Measurements from ENCODE around the gene OR10H5.
"Not testable (repeated sequence)": the region's sequence is repeated elsewhere in the genome, so short reads cannot be mapped to it uniquely, and the experiment has no call there.

OR10H5 gene

GRCh38 chr19:15812060-15812722, 24.7 kb downstream of the OR10H5 start:
- DNase-seq = no peak

GRCh38 chr19:15813916-15814315, 26.5 kb downstream of the OR10H5 start:
- no peak for DNase-seq

GRCh38 chr19:15815306-15815705, 27.8 kb downstream of the OR10H5 start, which contains the start of gene OR10H1:
OR10H1 (minus strand) TSS chr19:15815664; CDS start chr19:15808037, 7,627 bp downstream.
- no peak for DNase-seq

- DNase-seq = no peak
Measured at GRCh38 chr19:15820646-15821045, 33.2 kb downstream of the OR10H5 start.

- DNase-seq = no peak
Measured at GRCh38 chr19:15825753-15826152, 38.3 kb downstream of the OR10H5 start.

DNA sequence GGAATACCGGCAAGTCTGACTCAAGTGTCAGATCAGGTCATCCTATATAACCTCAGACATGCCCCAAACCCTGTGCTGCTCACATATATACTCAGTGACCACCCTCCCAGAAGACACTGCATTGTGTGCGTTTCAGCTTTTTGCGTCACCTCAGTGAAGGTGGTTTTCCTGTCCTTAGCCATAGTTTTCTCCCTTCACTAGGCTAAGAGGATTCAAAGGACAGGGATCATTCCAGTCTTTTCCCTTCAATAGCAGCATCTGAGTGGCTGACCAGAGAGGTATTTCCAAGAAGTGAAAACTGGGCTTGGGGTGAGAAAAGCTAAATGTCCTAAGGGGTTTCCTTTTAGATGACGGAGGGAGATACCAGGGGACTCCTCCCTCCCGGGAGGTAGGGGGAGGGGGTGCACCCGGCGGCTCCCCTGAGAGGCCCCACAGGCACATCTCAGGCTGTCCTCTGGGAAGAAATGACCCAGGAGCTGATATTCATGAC, 40.7 kb downstream of the OR10H5 start:
- DNase-seq = no peak

GRCh38 chr19:15828611-15829305, 41.3 kb downstream of the OR10H5 start:
- not testable (repeated sequence) for DNase-seq

DNA sequence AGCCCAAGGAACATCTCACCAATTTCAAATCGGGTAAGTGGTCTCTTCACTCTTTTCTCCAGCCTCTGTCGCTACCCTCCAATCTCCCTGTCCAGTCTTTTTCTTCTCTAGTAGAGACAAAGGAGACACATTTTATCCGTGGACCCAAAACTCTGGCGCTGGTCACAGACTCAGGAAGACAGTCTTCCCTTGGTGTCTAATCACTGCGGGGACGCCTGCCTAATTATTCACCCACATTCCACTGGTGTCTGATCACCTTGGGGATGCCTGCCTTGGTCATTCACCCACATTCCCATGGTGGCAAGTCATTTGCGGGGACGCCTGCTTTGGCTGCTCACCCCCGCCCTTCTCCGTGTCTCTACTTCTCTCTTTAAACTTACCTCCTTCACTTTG, 41.8 kb downstream of the OR10H5 start:
- DNase-seq = no peak

DNA sequence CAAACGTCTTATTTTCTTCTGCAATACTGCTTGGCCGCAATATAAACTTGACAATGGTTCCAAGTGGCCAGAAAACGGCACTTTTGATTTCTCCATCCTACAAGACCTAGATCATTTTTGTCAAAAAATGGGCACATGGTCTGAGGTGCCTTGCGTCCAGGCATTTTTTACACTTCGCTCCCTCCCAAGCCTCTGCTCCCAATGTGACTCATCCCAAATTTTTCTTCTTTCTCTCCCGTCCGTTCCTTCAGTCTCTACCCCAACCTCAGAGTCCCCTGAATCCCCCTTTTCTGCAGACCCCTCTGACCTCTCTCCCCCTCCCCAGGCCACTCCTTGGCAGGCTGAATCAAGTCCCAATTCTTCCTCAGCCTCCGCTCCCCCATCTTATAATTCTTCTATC, 42.3 kb downstream of the OR10H5 start:
- no peak for DNase-seq

DNA sequence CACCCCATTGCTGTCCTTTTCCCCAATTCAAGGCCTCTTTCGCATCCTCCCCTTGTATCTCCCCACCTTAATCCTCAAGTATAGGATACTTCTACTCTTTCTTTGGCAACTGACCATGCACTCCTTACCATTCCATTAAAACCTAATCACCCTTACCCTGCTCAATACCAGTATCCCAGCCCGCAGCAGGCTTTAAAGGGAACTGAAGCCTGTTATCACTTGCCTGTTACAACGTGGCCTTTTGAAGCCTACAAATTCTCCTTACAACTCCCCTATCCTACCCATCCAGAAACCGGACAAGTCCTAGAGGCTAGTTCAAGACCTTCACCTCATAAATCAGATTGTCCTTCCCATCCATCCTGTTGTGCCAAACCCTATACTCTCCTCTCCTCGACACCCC, 44.2 kb downstream of the OR10H5 start:
- no peak for DNase-seq

- DNase-seq = not testable (repeated sequence)
Measured at GRCh38 chr19:15834232-15834631, 46.8 kb downstream of the OR10H5 start.

- not testable (repeated sequence) for DNase-seq
Measured at GRCh38 chr19:15835565-15836329, 48.3 kb downstream of the OR10H5 start.

DNA sequence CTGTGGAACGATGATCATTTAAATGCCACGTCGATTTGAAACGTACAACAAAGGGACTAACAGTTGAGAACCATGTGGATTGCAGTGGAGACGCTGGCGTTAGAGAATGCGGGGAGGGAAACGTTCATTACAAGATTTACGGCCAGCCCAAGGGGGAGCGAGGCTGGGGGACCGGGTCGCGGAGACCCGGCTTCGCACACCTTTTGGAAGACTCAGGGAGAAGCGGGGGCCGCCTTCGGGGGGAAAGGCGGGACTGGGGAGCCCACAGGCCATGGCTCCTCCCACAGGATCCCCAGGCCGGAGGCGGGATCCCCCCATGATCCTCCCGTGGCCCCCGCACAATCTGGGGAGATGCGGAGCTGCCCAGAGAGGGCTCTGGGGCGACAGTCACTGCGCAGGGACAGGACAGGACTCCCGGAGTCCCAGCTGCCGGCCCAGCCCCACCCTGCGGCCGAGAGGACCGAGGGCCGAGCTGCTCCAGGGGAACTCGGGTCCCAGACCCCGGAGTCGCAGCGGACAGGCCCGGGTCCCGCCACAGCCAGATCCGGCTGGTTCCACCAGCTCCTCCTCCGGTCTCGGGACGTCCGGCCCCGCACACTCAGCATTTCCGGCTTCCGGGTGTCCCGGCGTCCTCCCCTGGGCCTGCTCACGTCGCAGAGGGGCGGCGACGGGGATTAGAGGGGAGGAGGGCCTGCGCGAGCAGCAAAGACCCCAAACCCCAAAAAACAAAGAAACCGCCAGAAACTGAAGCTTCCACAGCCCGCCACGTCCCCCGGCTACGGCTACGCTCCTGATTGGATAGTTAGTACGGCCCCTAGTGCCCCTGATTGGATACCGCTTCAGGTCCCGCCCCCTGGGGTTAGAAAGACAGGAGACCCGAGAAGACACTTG, 49.1 kb downstream of the OR10H5 start:
- DNase-seq = peak; percentile 35

GRCh38 chr19:15837221-15837731, 49.8 kb downstream of the OR10H5 start:
- DNase-seq = no peak

DNA sequence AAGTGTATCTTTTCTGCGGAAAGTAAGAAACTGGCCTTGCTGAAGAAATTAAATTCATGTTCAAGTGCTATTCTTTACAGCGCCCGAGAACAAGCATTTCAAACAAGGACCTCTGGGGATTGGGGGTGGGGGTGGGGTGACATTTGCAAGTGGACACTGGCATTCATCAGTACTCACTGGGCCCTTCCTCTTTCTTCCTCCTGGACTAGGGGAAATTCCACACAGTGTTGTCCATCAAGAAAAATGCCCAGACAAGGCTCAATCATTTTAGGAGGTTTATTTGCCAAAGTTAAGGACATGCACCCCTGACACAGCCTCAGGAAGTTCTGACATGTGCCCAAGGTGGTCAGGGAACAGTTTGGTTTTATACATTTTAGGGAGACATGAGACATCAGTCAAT, 50.9 kb downstream of the OR10H5 start:
- no peak for DNase-seq

- DNase-seq = not testable (repeated sequence)
Measured at GRCh38 chr19:15839888-15840287, 52.4 kb downstream of the OR10H5 start.

- no peak for DNase-seq
Measured at GRCh38 chr19:15840833-15841232, 53.4 kb downstream of the OR10H5 start.

GRCh38 chr19:15841875-15842569, 54.6 kb downstream of the OR10H5 start:
- no peak for DNase-seq

- DNase-seq = no peak
Measured at GRCh38 chr19:15843203-15843893, 55.9 kb downstream of the OR10H5 start.

DNA sequence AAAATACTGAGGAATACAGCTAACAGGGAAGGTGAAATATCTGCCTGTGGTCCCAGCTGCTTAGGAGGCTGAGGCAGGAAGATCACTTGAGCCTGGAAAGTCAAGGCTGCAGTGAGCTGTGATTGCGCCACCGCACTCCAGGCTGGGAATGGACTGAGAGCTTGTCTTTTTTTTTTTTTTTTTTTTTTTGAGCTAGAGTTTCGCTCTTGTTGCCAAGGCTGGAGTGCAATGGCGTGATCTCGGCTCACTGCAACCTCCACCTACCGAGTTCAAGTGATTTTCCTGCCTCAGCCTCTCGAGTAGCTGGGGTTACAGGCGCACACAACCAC, 56.4 kb downstream of the OR10H5 start:
- DNase-seq = not testable (repeated sequence)

DNA sequence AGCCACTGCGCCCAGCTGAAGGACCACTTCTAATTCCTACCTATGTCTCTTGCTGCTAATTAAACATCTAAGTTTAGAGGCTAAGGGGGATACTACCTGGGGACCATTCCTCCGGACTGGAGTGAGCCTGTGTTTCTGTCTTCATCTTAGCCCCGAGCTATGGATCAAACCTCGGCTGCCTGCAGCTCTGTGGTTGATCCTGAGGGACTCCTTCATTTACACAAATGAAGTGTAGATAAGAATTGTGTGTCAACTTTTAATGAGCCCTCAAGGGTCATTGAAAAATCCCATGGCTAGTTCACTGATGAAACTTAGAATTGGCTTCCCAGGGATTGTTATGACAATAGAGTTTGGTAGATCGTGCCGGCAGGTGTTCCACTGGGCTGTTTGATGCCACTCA, 59.5 kb downstream of the OR10H5 start:
- no peak for DNase-seq
